HG03066 (cell line): ENCODE data around the gene SDC4.
"Not testable (repeated sequence)": the region's sequence is repeated elsewhere in the genome, so short reads cannot be mapped to it uniquely, and the experiment has no call there.

Experiments
- ATAC-seq: cut with Tn5 transposase; IDR thresholded peaks from one replicate; pipeline ENCODE4 v1.9.1; 2021; ENCODE audit warnings: low read depth; ENCODE audit not compliant: unreplicated experiment

The SDC4 gene

GRCh38 chr20:45365444-45365970, 17.3 kb upstream of the SDC4 start:
- no peak for ATAC-seq

- ATAC-seq: no peak
These were observed 15.6 kb upstream of the SDC4 start for GRCh38 chr20:45363611-45364492.

- peak; percentile 73 for ATAC-seq
These were observed 14.8 kb upstream of the SDC4 start, which contains the start of gene SYS1 for GRCh38 chr20:45362804-45363610. Gene SYS1 (plus strand): TSS chr20:45363156. CDS start chr20:45363532, 376 bp downstream.

GRCh38 chr20:45361793-45362192, 13.6 kb upstream of the SDC4 start:
- ATAC-seq: no peak

GRCh38 chr20:45359406-45360148, 11.4 kb upstream of the SDC4 start:
- ATAC-seq: no peak

GRCh38 chr20:45359069-45359405, 10.8 kb upstream of the SDC4 start:
- no peak for ATAC-seq

GRCh38 chr20:45358282-45359068, 10.3 kb upstream of the SDC4 start:
- no peak for ATAC-seq

GRCh38 chr20:45355209-45356084, 7.2 kb upstream of the SDC4 start:
- ATAC-seq: no peak

- ATAC-seq: no peak
These were observed 6.4 kb upstream of the SDC4 start for GRCh38 chr20:45354423-45355208.

- no peak for ATAC-seq
These were observed 5.5 kb upstream of the SDC4 start for GRCh38 chr20:45353746-45354145.

- ATAC-seq: no peak
These were observed 4.5 kb upstream of the SDC4 start for GRCh38 chr20:45352729-45353128.

GRCh38 chr20:45350795-45351194, 2.6 kb upstream of the SDC4 start:
- ATAC-seq: not testable (repeated sequence)

GRCh38 chr20:45350217-45350616, 2.0 kb upstream of the SDC4 start:
- no peak for ATAC-seq

GRCh38 chr20:45347297-45347935, 808 bp downstream of the SDC4 start:
- ATAC-seq: no peak

GRCh38 chr20:45346851-45347250, 1.4 kb downstream of the SDC4 start:
- no peak for ATAC-seq

- ATAC-seq: no peak
These were observed 1.9 kb downstream of the SDC4 start for GRCh38 chr20:45346291-45346718.

- ATAC-seq: no peak
These were observed 2.9 kb downstream of the SDC4 start for GRCh38 chr20:45345104-45345936.
